Subcutaneous adipose tissue (tissue), 4 donors: ENCODE results near the gene CDC42SE1. TPM values are rescaled to one million over a fixed set of nuclear protein-coding genes. Genes with fewer than 3 reads are reported as not detected.

Source experiments
- CTCF ChIP-seq: fragments of 450-650 bp; IDR thresholded peaks from one replicate; pipeline ENCODE4 v1.5.1; 2016; ENCODE audit warnings: low read depth, mild to moderate bottlenecking, control low read depth, antibody characterized with exemption, moderate library complexity
- small RNA-seq: library from RNA; depleted of rRNA; stranded (forward); fragments of <200 nt; gene quantifications from one replicate; pipeline ENCODE3, GENCODE V24; 2016
- total RNA-seq, 4 donors: library from RNA; depleted of rRNA; stranded (reverse); fragments of >200 nt; gene quantifications; one replicate each; pipeline ENCODE4 v1.1.0, GENCODE V29; 2016

Gene CDC42SE1
- total RNA-seq, 4 donors from 2014 or later = 44.5 to 55.4 (median 47.7) TPM

- TF ChIP-seq CTCF = no peak
Measured at GRCh38 chr1:151007853-151008243, 51.6 kb downstream of the CDC42SE1 start.

GRCh38 chr1:151006327-151007052 is 52.9 kb downstream of the CDC42SE1 start, which contains the start of gene MINDY1:
Gene MINDY1, minus strand, starts transcription at chr1:151006902. Its CDS starts 4,285 bp downstream, at chr1:151002617.
- no peak for TF ChIP-seq CTCF

- TF ChIP-seq CTCF = no peak
Measured at GRCh38 chr1:151005729-151006319, 53.6 kb downstream of the CDC42SE1 start.

GRCh38 chr1:151003180-151003579 is 56.2 kb downstream of the CDC42SE1 start:
- no peak for TF ChIP-seq CTCF

- TF ChIP-seq CTCF = no peak
Measured at GRCh38 chr1:151002611-151003010, 56.8 kb downstream of the CDC42SE1 start.

- no peak for TF ChIP-seq CTCF
Measured at GRCh38 chr1:151002051-151002450, 57.4 kb downstream of the CDC42SE1 start.

GRCh38 chr1:151001602-151002001 is 57.8 kb downstream of the CDC42SE1 start:
- TF ChIP-seq CTCF = no peak

Small RNAs within 50 kb of the gene (small RNA-seq; reads per million reads assigned to genes)
- gene RNU6-884P = not detected

Other genes with a start within 250 kb of the CDC42SE1 start
- 10 to 100 TPM; 59.7 to 75.5 (median 67.5) TPM for gene ARNT, start 183.0 kb downstream of the CDC42SE1 start, total RNA-seq
- gene CTXND2, start 172.5 kb downstream of the CDC42SE1 start, total RNA-seq = not detected
- gene SETDB1, start 133.3 kb downstream of the CDC42SE1 start, total RNA-seq = 10 to 100 TPM; 32.3 to 41.4 (median 39.5) TPM
- 100 to 1,000 TPM in 3 of 4 donors, 10 to 100 TPM in 1; 67.4 to 140 (median 112) TPM for gene CERS2, start 84.8 kb downstream of the CDC42SE1 start, total RNA-seq
- 1 to 10 TPM in 1 of 4 donors, under 1 TPM in 1, not detected in 2; 0.68 to 1.3 TPM for gene ANXA9, start 77.3 kb downstream of the CDC42SE1 start, total RNA-seq
- gene MINDY1, start 52.7 kb downstream of the CDC42SE1 start, total RNA-seq = 10 to 100 TPM in 3 of 4 donors, 1 to 10 TPM in 1; 8.5 to 31.4 (median 30.7) TPM
- gene PRUNE1, start 51.2 kb downstream of the CDC42SE1 start, total RNA-seq = 10 to 100 TPM; 16.5 to 29.5 (median 17.8) TPM
- gene BNIPL, start 23.0 kb downstream of the CDC42SE1 start, total RNA-seq = under 1 TPM in 3 of 4 donors, not detected in 1; 0.16 to 0.88 (median 0.34) TPM
- 1 to 10 TPM; 4.4 to 7.9 (median 5.5) TPM for gene C1orf56, start 11.9 kb downstream of the CDC42SE1 start, total RNA-seq
- 1 to 10 TPM in 1 of 4 donors, under 1 TPM in 3; 0.19 to 1.5 (median 0.45) TPM for gene MLLT11, start 775 bp upstream of the CDC42SE1 start, total RNA-seq
- 10 to 100 TPM; 16.5 to 23.5 (median 20.6) TPM for gene GABPB2, start 11.1 kb upstream of the CDC42SE1 start, total RNA-seq
- 10 to 100 TPM in 1 of 4 donors, 1 to 10 TPM in 3; 4.0 to 19.2 (median 5.3) TPM for gene SEMA6C, start 87.0 kb upstream of the CDC42SE1 start, total RNA-seq
- gene TNFAIP8L2, start 97.0 kb upstream of the CDC42SE1 start, total RNA-seq = 10 to 100 TPM in 2 of 4 donors, 1 to 10 TPM in 2; 5.7 to 30.9 (median 11.5) TPM
- gene LYSMD1, start 106.3 kb upstream of the CDC42SE1 start, total RNA-seq = 10 to 100 TPM; 10.1 to 15.0 (median 10.9) TPM
- 10 to 100 TPM; 20.3 to 34.6 (median 25.8) TPM for gene SCNM1, start 106.5 kb upstream of the CDC42SE1 start, total RNA-seq
- not detected for gene TMOD4, start 116.4 kb upstream of the CDC42SE1 start, total RNA-seq
- 10 to 100 TPM; 21.9 to 39.2 (median 26.5) TPM for gene VPS72, start 130.6 kb upstream of the CDC42SE1 start, total RNA-seq
- 10 to 100 TPM; 29.7 to 70.9 (median 46.6) TPM for gene PIP5K1A, start 138.9 kb upstream of the CDC42SE1 start, total RNA-seq
- 100 to 1,000 TPM; 113 to 200 (median 160) TPM for gene PSMD4, start 195.1 kb upstream of the CDC42SE1 start, total RNA-seq
- 10 to 100 TPM in 3 of 4 donors, 1 to 10 TPM in 1; 7.8 to 19.8 (median 17.7) TPM for gene ZNF687, start 222.7 kb upstream of the CDC42SE1 start, total RNA-seq